Measurements from ENCODE around the gene CCNG2.

CCNG2 gene

DNA sequence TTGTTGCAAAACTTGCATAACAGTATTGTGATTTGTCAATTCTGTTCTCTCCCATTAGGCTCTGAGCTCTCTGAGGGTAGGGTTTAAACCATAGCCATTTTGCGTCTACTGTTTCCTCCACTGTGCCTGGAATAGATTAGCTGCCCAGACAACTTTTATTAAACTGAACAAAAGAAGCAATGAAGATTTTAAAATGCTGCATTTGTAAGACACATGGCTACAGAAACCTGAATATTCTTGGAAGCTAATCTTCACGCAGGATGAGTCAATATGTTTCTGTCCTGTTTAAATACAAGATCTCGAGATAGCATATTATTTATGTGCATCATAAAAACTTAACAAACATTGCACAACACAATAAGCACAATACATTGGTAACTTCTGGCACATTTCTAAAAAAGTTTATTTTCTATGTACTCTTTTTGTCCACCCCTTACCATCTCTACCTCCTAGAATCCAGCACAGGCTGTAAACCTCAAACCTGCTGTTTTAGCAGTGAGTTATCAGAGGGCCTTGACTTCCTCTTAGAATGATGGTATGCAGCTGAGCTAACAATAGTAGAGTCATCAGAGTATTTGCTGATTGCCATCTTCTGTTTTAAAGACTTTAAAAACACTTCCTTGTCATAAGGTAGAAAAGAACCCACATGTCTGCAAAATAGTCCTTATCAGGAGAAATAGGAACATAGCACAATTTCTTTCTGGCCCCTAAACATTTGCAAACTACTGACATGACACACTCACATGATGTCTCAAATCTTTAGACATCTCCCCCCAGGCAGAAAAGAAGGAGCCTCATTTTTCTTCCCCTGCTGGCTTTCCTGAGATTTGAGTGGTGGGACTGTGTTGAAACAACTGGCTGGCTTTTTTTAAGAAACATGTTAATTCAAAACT is 10.6 kb upstream of the CCNG2 start:
- in situ Hi-C loops (cut with MboI; ENCODE audit: low sequenced_read_pairs) = no loop called here

DNA sequence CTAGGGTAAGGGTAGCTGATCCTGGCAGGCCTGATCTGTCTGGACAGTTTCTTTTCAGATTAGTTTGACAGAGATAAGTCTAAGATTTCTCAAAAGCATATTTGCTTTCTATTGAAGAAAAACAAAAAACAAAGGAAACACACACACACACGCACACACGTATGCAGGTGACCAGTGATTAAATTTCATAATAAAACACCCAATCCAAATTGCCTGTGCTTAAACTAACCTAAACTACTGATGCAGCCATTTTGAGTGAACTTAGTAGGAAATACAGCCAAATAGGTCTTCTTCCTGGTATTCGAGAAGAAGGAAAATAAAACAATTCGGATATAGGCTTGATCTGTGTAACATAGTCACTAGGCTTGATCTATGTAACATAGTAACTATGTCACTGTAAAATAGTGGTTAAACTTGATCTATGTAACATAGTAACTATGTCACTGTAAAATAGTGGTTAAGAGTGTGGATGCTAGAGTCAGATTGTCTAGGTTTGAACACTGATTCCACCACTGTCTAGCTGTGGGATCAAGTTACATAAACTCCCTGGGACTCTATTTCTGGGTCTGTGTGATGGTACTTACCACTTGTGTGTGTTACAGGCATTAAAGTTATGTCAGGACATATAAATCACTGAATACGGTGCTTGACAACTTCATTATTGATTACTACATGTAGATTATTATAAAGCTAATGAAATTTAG is 9.8 kb upstream of the CCNG2 start:
- in situ Hi-C loops (cut with MboI; ENCODE audit: low sequenced_read_pairs) = no loop called here

DNA sequence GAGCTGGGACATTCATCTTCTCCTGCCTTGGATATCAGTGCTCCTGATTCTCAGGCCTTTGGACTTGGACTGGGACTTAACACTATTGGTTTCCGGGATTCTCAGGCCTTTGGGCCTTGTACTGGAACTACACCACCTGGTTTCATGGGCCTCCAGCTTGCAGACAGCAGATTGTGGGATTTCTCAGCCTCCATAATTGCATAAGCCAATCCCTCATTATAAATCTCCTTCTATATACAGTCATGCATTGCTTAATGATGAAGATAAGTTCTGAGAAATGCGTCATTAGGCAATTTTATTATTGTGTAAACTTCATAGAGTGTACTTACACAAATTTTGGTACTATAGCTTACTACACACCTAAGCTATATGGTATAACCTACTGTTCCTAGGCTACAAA is 8.9 kb upstream of the CCNG2 start:
- in situ Hi-C loops (cut with MboI; ENCODE audit: low sequenced_read_pairs) = no loop called here

DNA sequence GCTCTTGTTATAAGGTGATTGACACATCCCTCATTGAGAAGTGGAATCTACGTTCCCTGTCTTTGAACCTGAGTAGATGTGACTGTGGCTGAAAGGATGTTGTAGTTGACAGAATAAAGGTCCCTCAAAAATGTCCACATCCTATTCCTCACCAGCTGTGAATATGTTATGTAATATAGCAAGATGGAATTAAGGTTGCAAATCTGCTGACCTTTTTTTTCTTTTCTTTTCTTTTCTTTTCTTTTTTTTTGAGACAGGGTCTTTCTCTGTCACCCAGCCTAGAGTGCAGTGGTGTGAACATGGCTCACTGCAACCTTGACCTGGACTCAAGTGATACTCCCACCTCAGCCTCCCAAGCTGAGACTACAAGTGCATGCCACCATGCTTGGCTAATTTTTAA is 7.2 kb upstream of the CCNG2 start:
- in situ Hi-C loops (cut with MboI; ENCODE audit: low sequenced_read_pairs) = no loop called here

DNA sequence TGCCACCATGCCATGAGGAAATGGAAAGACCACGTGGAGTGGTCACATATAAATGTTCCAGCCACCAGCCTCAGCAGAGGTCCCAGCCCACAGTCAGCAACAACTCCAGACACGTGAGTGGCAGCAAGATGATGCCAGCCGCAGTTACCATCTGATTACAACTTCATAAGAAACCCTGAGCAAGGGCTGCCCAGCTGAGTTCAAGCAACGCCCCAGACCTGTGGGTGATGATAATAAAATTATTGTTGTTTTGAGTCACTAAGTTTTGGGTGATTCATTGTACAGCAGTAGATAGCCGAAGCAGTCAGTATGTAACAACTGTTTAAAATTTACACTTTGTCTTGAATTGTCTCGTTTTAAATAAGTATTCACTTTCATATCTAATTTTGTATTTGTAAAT is 5.8 kb upstream of the CCNG2 start:
- in situ Hi-C loops (cut with MboI; ENCODE audit: low sequenced_read_pairs) = no loop called here

DNA sequence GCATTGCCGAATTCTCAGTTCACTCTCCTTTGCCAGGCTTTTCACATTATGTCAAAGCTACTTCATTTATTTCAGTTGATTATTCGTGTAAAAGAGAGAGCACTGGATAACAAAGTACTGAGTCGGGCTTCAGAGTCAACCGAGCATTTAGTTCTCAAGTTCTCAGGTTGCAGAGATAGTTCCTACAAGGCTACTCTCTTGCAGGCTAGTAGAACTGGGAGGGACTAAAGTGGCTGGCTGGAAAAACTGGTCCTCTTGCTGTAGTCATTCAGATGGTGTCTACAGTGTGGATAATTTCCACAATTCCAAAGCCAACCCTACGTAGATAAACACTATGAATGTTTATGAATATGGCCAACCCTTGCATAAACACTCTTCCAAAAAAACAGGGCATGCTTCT is 4.6 kb upstream of the CCNG2 start:
- in situ Hi-C loops (cut with MboI; ENCODE audit: low sequenced_read_pairs) = no loop called here

DNA sequence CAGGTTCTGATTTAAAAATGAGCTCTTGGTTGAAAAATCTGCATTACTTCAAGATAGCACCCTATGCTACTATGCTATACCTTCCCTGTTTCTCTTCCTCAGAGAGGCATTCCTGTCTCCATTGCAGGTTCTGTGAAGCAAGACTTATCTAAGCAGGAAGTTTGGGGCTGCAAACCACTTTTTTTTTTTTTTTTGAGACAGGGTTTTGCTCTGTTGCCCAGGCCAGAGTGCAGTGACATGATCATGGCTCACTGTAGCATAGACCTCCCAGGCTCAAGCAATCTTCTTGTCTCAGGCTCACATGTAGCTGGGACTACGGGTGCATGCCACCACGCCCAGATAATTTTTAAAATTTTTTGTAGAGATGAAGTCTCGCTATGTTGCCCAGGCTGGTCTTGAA is 4.0 kb upstream of the CCNG2 start:
- in situ Hi-C loops (cut with MboI; ENCODE audit: low sequenced_read_pairs) = no loop called here

DNA sequence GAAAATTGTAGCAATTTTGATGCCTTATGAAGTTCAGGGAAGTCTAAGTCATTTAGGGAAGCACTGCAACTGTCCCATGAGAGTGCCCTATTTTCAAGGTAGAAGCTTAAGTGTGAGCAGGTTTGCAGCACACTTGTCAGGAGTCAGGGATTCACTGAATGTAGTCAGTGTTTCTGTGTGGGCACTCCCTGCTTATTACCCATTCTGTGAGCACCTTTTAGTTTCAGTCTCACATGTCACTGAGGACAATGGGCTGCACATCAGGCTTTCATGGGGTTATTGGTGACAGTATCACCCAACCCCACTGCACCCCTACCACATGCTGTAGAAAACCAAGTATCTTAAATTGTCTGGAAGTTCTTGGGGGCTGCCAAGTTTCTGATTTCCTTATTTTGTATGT is 2.9 kb upstream of the CCNG2 start:
- in situ Hi-C loops (cut with MboI; ENCODE audit: low sequenced_read_pairs) = no loop called here

DNA sequence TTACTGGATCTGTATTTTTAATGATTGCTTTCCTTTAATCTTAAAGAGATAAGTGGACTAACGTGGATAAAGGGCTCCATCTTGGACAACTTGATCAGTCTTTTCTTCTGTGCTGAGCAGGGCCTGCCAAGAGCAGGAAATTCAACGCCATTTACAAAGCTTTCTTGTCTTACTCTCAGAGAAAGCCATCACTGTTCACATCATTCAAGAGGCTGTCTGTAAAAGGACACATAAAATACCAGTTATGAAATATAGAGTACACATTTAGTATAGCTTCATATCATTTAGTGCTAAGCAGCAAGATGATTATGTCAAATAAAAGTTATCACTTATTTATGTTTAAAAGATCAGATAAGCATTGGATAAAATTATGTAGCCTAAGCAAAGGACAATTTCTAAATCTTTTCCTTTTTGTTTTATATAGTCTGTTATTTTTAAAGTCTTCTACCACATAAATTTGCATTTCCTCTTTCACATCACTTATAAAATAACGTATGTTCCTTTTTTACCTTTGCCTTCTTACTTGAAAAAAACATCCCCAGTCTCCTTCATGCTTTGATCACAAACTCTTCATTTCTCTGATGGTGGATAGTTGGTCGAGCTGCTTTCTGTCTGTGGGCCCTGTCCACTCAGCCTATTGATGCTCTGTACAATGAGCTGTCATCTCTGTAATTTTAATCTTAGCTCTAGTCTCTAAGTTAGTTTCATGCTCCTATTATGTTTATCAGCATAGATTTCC is 2.1 kb upstream of the CCNG2 start:
- in situ Hi-C loops (cut with MboI; ENCODE audit: low sequenced_read_pairs) = no loop called here

DNA sequence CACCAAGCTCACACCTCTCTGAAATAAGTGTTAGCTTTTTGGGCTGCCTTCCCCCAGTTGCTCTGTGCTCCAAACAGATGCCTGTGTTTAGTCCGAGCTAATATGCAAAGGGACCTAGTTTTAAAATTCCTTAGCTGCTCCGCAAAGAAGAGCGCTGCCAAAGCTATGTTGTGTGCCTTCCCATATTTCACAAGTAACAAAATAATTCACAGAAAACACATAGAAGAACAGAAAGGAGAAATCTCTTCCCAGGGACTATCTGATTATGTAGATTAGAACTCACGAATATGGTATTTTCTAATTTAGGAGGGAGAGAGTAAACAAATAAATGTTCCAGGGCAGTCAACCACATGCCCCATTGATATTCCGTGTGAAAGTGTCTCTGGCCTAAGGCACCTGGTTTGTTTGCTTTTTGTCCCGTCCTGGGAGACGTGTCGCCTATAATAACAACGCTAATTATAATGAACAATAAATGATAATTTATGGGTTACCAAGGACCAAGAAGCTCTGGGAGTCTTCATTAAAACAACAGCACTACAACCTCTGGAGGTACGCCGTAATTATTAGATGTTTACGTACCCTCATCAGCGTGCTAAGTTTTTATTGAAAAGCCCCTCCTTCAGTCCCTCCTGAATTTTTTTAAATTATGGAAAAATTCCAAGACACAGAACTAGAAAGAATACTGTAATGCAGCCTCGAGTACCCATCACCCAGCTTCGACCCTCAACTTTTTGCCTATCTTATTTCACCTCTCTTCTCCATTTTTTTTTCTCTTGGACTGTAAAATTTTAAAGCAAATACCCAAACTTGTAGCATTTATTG is 1.2 kb upstream of the CCNG2 start:
- in situ Hi-C loops (cut with MboI; ENCODE audit: low sequenced_read_pairs) = no loop called here

DNA sequence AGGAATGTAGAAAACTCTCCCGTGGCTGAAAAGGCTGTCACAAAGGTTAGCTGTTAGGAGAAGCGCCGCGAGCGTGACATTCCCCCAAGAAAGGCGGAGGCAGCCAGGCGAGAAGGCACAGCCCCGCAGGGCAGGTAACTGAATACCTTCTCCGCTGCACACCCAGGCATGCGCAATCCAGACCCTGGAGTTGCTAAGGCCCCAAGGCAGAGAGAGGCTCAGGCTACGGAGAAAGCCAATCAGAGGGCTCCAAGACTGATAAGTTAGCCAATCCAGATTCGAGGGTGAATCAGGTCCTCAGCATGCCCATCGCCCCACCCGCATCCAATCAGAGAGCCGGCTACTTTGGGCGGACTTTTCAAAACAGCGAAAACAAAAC is 485 bp upstream of the CCNG2 start:
- in situ Hi-C loops (cut with MboI; ENCODE audit: low sequenced_read_pairs) = no loop called here

DNA sequence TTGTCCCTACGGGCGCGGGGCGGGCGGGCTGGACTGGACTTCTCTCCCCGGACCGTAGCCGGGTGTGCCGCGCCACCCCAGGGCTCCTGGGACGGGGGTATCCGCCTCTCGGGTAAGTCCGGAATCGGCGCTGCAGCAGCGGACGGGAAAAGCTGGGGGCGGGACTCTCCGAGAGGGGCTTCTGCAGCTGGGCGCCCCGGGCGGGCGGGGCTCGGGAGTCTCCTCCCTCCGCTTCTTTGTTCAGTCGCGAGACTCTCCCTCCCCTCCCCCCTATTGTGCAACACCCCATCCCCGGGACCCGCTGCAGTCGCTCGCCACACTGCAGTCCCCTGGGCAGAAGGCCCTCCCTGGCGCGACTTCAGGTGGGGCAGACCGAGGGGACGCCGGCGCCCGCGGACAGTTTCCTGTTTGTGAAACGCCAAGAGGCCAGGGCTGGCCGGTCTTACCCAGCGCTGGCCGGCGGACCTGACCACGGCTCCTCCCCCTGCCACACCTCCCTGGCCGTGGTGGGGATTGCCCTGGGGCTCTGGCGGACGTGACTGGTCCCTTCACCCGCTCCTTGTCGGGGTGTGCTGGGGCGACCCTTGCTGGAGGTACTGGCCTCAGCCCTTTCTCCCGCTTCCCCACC is 966 bp downstream of the CCNG2 start:
- in situ Hi-C loops (cut with MboI; ENCODE audit: low sequenced_read_pairs) = no loop called here

DNA sequence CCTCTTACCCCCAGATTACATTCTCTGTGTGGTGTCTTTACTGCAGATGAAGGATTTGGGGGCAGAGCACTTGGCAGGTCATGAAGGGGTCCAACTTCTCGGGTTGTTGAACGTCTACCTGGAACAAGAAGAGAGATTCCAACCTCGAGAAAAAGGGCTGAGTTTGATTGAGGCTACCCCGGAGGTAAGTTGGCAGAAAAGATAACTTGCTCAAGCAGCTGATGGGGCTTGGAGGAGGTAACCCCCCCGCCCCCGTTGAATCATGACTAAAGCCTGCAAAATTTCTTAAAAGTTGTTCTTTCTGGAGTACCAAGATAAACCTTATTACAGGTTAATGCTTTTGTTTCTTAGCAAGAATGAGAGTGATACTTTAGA is 1.5 kb downstream of the CCNG2 start:
- in situ Hi-C loops (cut with MboI; ENCODE audit: low sequenced_read_pairs) = no loop called here

DNA sequence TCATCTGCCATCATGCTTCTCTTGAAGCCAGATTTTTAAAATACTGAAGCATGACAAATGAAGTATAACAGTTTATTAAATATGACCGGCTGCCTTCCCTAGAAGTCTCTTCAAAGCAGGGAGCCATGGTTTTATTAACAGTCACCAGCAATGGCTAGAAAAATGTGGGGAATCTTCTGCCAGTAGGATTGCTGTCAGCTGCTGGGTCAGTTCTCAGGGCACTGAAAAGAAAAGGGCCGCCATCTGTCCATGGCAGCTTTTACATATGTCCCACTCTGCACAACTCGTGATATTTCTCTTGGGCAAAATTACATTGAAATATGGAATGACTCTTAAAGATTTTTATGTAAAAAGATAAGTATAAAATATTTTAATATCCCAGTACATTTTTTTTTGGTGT is 2.8 kb downstream of the CCNG2 start:
- in situ Hi-C loops (cut with MboI; ENCODE audit: low sequenced_read_pairs) = no loop called here

DNA sequence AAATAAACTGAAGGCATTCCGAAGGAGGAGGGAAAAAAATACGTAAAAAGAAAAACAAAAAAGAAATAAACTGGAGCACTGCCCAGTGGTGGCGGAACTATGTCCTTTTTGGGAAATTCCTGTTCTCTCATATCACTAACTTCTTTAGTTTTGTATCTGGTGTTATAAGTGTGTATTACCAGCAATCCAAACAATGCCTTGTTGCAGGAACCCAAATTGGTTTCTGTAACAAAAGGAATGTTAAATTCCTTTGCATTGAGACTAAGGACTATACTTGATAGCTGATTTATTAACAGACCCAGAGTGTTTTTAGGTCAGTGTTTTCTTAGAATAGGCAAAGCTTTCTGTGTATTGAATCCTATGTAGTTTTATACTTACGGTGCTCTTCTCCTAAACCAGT is 6.6 kb downstream of the CCNG2 start:
- in situ Hi-C loops (cut with MboI; ENCODE audit: low sequenced_read_pairs) = no loop called here

DNA sequence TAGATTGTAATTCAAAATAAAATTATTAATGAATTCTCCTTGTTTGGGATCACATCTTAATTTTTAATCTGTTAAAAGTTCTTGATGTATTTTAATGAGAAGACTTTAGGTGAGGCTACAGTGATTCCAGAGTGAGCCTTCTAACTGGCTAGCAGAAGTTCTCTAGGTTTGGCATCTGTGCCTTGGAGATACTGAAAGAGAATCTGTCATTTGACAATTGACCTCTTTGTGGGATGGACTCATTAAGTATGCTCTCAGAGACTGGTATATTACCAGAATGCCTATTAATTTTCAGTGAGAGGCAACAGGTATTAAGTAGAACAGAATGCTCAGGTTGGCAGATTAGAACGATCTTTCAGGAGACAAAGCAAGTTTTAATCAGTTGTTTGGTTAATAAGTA is 10.2 kb downstream of the CCNG2 start:
- in situ Hi-C loops (cut with MboI; ENCODE audit: low sequenced_read_pairs) = no loop called here

DNA sequence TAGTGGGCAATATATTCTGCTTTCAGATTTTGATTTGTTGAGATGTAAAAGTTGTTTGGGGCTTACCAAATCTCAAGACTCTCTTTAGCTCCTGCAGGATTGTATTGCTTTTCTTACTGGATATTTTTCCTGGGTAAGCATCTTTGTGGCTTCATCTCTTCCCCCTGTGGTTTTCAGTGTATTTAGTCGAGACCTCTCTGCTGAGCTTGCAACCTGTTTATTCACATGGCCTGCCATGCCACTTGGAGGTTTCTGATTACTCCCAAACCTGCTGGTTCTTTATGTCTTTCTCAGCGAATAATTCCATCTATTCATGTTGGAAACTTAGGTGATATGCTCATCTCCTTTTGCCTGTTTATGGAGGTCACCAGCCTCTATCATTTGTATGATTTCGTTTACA is 10.9 kb downstream of the CCNG2 start:
- in situ Hi-C loops (cut with MboI; ENCODE audit: low sequenced_read_pairs) = no loop called here

DNA sequence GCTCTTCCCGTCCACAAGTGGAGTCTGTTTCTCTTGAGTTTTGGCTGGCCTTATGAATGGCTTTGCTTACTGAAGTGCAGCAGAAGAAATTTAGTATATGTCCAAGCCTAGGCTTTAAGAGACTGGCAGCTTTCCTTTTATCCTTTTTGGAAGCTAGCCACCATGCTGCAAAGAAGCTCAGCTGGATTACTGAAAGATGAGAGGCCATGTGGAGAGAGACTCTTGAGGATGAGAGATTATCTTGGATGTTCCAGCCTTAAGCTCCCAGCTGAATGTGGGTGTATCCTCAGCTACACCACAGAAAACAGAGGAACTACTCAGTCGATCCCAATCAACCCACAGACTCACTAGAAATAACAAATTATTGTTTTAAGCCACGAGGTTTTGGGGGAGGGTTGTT is 12.5 kb downstream of the CCNG2 start:
- in situ Hi-C loops (cut with MboI; ENCODE audit: low sequenced_read_pairs) = no loop called here

DNA sequence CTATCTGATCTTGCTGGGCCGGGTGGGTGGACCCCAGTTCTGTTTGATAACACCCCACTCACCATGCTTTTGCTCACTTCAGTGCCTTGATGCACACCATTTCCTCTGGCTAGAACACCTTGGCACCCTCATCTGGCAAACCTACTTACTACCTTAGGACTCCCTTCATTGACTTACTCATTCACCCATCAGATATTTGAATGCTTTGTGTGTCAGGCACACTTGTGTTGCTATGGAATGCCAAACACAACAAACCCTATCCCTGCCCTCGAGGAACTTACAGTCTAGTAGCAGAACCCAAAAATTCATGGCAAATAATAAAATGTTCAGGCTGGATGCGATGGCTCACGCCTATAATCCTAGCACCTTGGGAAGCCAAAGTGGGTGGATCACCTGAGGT is 13.9 kb downstream of the CCNG2 start:
- in situ Hi-C loops (cut with MboI; ENCODE audit: low sequenced_read_pairs) = no loop called here

DNA sequence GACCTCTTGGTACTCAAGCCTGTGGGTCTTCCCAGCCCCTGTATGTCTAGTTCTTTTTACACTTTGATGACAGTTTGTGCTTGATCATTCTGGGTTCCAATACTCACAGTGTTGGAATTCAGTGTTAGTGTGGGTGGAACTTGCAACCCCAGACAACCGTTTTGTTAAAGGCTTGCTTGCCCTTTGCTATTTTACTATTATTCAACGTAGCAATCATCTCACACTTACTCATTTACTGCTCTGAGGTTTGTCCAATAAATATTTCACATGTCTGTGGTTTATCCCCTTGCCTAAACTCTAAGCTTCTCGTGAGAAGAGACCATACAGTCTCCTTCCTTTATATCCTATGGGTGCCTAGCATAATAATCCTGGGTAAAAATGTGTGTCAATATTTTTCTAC is 15.3 kb downstream of the CCNG2 start:
- in situ Hi-C loops (cut with MboI; ENCODE audit: low sequenced_read_pairs) = no loop called here

DNA sequence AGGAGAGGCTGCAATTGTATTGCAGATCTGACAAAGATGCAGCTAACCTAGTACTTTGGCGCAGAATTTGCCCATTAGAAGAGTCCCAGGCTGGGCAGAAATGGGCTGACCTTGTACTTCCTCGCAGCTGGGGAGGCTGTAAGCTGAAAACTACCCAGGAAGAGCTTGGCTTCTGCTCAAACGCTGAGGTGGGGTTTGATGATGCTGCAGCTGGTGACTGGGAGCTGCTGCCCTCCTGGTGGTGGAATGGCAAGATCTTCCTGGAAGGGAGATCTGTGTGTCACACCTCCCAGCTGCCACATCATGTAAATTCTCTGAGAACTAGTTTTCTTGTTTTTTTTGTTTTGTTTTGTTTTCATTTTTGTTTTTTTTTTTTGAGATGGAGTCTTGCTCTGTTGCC is 17.4 kb downstream of the CCNG2 start:
- in situ Hi-C loops (cut with MboI; ENCODE audit: low sequenced_read_pairs) = no loop called here
